GM12874 (cell line): ENCODE measurements around the gene ABHD8.

Source experiments
- TF ChIP-seq, protein P1 (sequence below): IDR thresholded peaks from 2 replicates; pipeline ENCODE4 v1.5.1; 2011; ENCODE audit warnings: low read depth, mild to moderate bottlenecking, control low read depth, low read length, moderate library complexity; ENCODE audit not compliant: insufficient read depth

Gene ABHD8

DNA sequence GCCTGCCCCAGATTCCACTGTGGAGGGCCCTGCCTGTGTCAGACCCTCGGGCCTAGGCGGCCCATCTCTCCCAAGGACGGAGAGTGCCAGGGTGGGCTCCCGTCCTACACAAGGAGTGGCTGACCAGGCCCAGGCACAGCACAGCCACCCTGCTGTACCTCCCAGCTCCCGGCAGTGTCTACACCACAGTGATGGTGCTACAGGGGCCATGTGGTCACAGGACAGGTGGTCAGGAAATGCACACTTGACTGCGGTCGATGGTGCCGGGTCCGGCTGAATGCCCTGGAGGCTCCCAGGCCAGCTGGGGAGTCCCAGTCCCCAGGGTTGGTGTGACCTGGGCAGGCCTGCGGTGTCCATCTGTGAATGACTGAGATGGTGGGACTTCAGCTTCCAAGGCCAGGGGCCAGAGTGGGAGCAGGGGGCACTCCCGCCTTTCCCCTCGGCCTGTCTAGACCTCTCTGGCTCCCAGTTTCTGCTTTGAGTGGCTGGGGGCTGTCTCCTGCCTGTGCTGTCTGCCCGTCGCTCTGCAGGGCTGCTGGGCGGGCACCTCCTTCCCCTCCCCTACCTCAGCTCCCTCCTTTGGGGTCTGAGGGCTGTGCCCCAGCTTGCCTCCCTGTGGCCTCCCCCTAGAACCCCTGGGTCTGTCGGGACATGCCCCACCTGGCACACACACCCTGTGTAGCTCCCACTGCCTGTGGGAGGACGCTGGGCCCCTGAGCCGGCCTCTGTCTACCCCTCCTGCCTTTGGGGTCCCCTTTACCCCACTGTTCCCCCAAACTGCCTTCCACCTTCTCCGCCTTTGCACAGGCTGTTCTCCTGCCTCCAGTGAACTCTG is 18.6 kb upstream of the ABHD8 start:
- TF ChIP-seq, protein P1, sequence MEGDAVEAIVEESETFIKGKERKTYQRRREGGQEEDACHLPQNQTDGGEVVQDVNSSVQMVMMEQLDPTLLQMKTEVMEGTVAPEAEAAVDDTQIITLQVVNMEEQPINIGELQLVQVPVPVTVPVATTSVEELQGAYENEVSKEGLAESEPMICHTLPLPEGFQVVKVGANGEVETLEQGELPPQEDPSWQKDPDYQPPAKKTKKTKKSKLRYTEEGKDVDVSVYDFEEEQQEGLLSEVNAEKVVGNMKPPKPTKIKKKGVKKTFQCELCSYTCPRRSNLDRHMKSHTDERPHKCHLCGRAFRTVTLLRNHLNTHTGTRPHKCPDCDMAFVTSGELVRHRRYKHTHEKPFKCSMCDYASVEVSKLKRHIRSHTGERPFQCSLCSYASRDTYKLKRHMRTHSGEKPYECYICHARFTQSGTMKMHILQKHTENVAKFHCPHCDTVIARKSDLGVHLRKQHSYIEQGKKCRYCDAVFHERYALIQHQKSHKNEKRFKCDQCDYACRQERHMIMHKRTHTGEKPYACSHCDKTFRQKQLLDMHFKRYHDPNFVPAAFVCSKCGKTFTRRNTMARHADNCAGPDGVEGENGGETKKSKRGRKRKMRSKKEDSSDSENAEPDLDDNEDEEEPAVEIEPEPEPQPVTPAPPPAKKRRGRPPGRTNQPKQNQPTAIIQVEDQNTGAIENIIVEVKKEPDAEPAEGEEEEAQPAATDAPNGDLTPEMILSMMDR: no peak

DNA sequence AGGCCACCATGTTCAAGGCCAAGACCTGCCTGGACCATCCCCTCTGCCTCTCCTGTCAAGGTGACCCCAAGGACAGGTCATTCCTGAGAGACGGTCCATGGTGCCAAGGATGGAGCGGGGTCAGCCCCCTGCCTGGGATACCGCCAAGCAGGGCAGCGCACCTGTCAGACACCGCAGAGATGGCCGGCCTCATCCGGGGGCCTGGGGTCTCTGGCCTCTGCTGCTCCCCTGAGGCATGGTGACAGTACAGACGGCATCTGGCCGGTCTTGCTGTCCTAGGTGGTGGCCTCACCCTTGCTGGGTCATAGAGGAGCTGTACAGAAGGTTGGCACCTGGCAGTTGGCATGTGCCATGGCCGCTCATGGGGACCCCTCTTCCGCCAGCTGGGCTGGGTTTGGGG is 17.2 kb upstream of the ABHD8 start:
- TF ChIP-seq, protein P1: no peak

DNA sequence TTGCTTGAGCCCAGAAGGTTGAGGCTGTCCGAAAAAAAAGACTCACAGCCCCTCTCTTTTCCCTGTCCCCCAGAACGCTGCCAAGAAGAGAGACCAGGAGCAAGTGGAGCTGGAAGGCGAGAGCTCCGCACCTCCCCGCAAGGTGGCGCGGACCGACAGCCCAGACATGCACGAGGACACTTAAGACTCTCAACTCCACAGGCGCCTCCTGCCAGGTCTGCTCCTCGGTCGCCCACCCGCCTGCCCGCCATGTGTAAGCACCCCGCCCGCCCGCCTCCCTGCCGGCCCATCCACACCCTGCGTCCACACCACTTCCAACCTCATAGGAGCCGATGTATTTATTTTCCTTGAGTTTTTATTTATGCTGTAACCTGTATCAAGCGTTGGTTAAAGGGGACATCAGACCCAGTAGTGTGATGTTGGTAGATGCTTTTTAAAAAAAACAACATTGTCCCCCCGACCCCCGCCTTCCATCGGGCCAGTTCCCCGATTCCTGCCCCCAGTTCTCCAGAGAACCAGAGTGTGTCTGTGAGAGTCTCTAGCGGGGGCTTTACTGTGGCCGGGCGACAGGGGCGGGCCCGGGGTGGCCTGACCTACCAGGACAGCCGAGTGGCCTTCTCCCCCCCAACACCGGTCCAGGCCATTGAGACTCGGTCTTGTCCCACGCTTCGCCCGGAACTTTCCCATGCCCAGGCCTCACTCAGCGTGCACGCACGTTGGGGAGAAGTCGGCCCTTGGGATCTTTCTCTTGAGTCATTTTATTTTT is 16.4 kb upstream of the ABHD8 start:
- TF ChIP-seq, protein P1: no peak

DNA sequence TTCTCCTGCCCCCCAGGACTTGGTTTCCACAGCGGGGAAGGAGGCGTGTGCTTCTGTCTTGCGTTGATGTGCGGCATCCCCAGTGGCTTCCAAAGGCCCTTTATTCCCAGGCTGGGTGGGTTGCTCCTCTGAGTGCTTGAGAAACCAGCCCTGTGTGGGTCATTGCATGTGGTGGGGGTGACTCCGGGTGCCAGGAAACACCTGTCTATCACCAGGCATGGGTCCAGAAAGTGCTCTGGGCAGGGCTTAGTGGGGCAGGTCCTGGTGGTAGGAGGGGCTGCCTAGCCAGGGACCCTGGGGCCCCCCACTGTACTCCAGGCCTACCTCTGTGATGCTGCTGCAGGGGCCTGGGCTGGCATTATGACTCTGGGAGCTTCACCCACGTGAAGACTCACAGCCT is 15.7 kb upstream of the ABHD8 start:
- TF ChIP-seq, protein P1: no peak

DNA sequence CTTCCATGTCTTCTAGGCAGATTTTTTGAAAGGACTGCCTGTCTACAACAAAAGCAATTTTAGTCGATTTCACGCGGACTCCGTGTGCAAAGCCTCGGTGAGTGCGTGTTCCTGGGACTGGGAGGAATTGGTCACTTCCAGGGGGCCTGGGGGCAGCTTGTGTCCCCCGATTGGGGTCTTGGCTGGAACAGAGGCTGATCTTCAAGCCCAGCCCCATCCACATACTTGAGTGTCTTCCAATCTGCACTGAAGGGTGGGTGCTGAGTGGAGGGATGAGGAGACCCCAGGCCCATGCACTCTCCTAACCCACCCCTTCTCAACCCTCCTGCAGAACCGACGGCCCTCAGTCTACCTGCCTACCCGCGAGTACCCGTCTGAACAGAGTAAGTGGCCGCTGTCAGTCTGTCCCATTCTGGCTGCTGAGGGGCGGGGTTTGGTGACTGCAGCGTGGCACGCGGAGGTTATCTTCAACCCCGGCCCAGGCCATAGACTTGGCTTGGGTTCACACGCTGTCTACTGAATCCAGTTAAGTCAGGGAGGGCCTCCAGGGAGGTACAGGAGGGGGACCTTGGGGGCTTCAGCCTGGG is 10.9 kb upstream of the ABHD8 start:
- TF ChIP-seq, protein P1: no peak

DNA sequence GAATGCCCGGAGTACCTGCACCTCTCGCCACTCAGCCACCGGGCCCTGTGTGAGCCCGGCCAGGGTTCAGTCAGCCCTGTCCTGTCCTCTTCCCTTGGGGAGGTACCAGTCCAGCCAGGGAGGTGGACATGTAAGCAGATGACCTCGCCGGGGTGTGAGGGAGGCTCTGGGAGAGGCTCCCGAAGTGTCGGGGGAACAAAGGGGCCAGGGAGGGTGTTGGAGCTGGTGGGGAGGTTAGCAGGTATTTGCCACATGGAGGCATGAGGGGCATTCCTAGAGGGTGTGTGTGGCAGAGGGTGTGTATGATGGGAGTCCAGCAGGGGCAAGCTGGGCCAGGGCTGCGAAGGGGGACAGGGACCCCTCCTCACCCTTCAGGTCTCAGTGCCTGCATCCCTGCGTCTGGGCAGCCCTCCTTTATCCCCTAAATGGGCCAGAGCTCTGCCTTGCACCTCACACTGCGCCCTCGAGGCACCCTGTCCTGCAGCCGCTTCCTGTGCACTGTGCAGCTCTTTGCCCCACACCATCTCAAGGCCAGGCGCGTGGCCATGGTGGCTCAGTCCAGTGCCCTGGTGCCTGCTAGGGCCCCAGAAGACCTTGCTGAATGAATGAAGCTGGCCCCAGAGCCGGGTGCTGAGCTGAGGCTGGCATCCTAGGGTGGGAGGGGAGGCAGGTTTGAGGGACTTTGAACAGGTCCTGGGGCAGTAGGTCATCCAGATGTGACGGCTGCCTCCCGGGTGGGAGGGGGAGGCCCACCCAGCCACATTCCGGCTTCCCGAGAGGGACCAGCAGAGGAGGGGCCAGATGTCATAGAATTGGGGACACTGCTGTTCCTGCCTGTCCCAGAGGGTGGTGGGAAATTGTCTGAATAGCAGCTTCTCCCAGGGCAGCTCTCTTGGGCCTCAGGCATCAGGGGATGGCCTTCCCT is 9.2 kb upstream of the ABHD8 start:
- TF ChIP-seq, protein P1: no peak
